GM18508 (cell line): ENCODE results near the gene CRHBP.

Source experiments
- ATAC-seq: cut with Tn5 transposase; IDR thresholded peaks from one replicate; pipeline ENCODE4 v1.9.1; 2021; ENCODE audit warnings: moderate number of reproducible peaks; ENCODE audit not compliant: insufficient read depth, unreplicated experiment

Gene CRHBP

GRCh38 chr5:77011498-77011897, 58.7 kb downstream of the CRHBP start:
- no peak for ATAC-seq

- no peak for ATAC-seq
Observed at GRCh38 chr5:77012601-77013000, 59.8 kb downstream of the CRHBP start.

GRCh38 chr5:77015938-77016569, 63.2 kb downstream of the CRHBP start:
- ATAC-seq: no peak

- ATAC-seq: no peak
Observed at GRCh38 chr5:77016962-77017361, 64.1 kb downstream of the CRHBP start.

- ATAC-seq: no peak
Observed at GRCh38 chr5:77017668-77018067, 64.8 kb downstream of the CRHBP start.
